T47D (cell line): ENCODE results near the gene MAFB.

ENCODE experiments used
- DNase-seq, 2 experiments: peaks; one replicate each; pipeline versions ENCODE4 v3.0.0 to v3.0.0-alpha.2; 2011 to 2012; ENCODE audit warnings: low read depth in 1 of 2, low spot score in 1 of 2
- JUND ChIP-seq: IDR thresholded peaks from 2 replicates; pipeline ENCODE4 v1.6.1; 2012; ENCODE audit warnings: low read depth
- in situ Hi-C: cut with HindIII; loops from 2 replicates; pipeline ENCODE4 v1.10.0; 2016; ENCODE audit warnings: low sequenced_read_pairs, low pct_unique_long_range_greater_than_20kb

The MAFB gene

GRCh38 chr20:40694246-40694645, 5.2 kb upstream of the MAFB start:
- no peak for DNase-seq
- TF ChIP-seq JUND = no peak
- in situ Hi-C loops = no loop called here

GRCh38 chr20:40692240-40693011, 3.4 kb upstream of the MAFB start:
- in situ Hi-C loops = no loop called here
- no peak for TF ChIP-seq JUND
- no peak for DNase-seq

- in situ Hi-C loops = no loop called here
- DNase-seq = no peak
- TF ChIP-seq JUND = no peak
Observed at GRCh38 chr20:40691566-40692239, 2.7 kb upstream of the MAFB start.

- DNase-seq = no peak
Observed at GRCh38 chr20:40690836-40691565, 2.0 kb upstream of the MAFB start.

GRCh38 chr20:40689943-40690835, 1.2 kb upstream of the MAFB start:
- no peak for TF ChIP-seq JUND
- DNase-seq = peak; percentile 93 to 95
- in situ Hi-C loops = no loop called here

More at GRCh38 chr20:40690836-40691565, 2.0 kb upstream of the MAFB start:
- in situ Hi-C loops = no loop called here
- TF ChIP-seq JUND = no peak

GRCh38 chr20:40688129-40689099, 622 bp downstream of the MAFB start:
- TF ChIP-seq JUND = no peak
- DNase-seq = peak in 1 of 2 experiments; percentile 40
- in situ Hi-C loops = no loop called here

GRCh38 chr20:40687384-40688128, 1.5 kb downstream of the MAFB start:
- TF ChIP-seq JUND = no peak
- DNase-seq = peak; percentile 85 to 90
- in situ Hi-C loops = no loop called here

GRCh38 chr20:40686893-40687292, 2.1 kb downstream of the MAFB start:
- in situ Hi-C loops = no loop called here
- no peak for TF ChIP-seq JUND
- no peak for DNase-seq

- no peak for TF ChIP-seq JUND
- DNase-seq = no peak
- in situ Hi-C loops = no loop called here
Observed at GRCh38 chr20:40686434-40686882, 2.6 kb downstream of the MAFB start.

GRCh38 chr20:40685349-40685748, 3.7 kb downstream of the MAFB start:
- DNase-seq = no peak
- no peak for TF ChIP-seq JUND
- in situ Hi-C loops = no loop called here
